Ovary (tissue), 3 donors: ENCODE measurements around the gene MAP3K7CL.

ENCODE experiments used
- CTCF ChIP-seq, 3 donors: fragments of 450-650 bp in 2 of 3; fragments of 200-600 bp in 1 of 3; IDR thresholded peaks; one replicate each; pipeline versions ENCODE4 v1.5.1 to v1.8.0; 2016 to 2022; ENCODE audit warnings: antibody characterized with exemption in 3 of 3, mild to moderate bottlenecking in 1 of 3
- POLR2A ChIP-seq: fragments of 450-650 bp; IDR thresholded peaks from one replicate; pipeline ENCODE4 v1.6.1; 2017; ENCODE audit warnings: antibody characterized with exemption, mild to moderate bottlenecking, moderate library complexity
- donor health status: DM: no; HTN: no; CAD: no.

- TF ChIP-seq CTCF (IDR thresholded peaks at IDR 0.05) (no peak), POLR2A (no peak)
Measured at GRCh38 chr21:29172282-29172681, 41.8 kb downstream of the MAP3K7CL start.
